SK-N-SH (cell line): ENCODE data around the gene CAMK2D. TPM values are rescaled to one million over a fixed set of nuclear protein-coding genes. Genes with fewer than 3 reads are reported as not detected.

ENCODE experiments used
- CTCF ChIA-PET: fragments of 300-600, 350-600 bp; formaldehyde crosslinking; extraction: SDS; loops from one replicate; lab custom pipeline; 2021; lab: Yijun Ruan, JAX
- POLR2A ChIA-PET: fragments of 350-600 bp; sonication (Branson Sonifier 250); formaldehyde crosslinking; extraction: SDS; loops from one replicate; lab custom pipeline; 2020; ENCODE audit warnings: antibody characterized with exemption, inconsistent platforms; lab: Yijun Ruan, JAX
- DNase-seq: peaks from one replicate; pipeline ENCODE4 v3.0.0; 2012
- H2AFZ ChIP-seq: fragments of 200-600 bp; sonication (generic); 2 replicates; pipeline ENCODE4 v1.8.1; 2016; ENCODE audit warnings: antibody characterized with exemption, mild to moderate bottlenecking, low read depth
- H3F3A ChIP-seq: fragments of 200-600 bp; sonication (generic); replicated peaks from 2 replicates; pipeline ENCODE3; 2016; ENCODE audit warnings: antibody characterized with exemption, mild to moderate bottlenecking; ENCODE audit not compliant: insufficient read depth
- H3K27ac ChIP-seq, 2 experiments: fragments of 200-500 bp in 1 of 2; fragments of 200-600 bp in 1 of 2; sonication (Bioruptor generic) in 1 of 2; sonication (generic), shearing (Covaris generic) in 1 of 2; 2 replicates each; pipeline versions ENCODE4 v1.5.1 to v1.6.1; 2014 to 2016; ENCODE audit warnings: low read depth in 2 of 2, inconsistent platforms in 1 of 2, low read length in 1 of 2, mild to moderate bottlenecking in 1 of 2, mixed read lengths in 1 of 2
- H3K27me3 ChIP-seq: fragments of 200-600 bp; sonication (generic), shearing (Covaris generic); 2 replicates; pipeline ENCODE4 v1.6.1; 2016; ENCODE audit warnings: mixed run types; ENCODE audit not compliant: insufficient read depth
- H3K36me3 ChIP-seq, 2 experiments: fragments of 200-500 bp in 1 of 2; fragments of 200-600 bp in 1 of 2; sonication (Bioruptor generic) in 1 of 2; sonication (generic) in 1 of 2; replicated peaks in 1 of 2; 2 replicates each; pipeline versions ENCODE3 to v1.5.1; 2014 to 2016; ENCODE audit warnings: low read length in 1 of 2, mild to moderate bottlenecking in 1 of 2; ENCODE audit not compliant: insufficient read depth in 2 of 2, control insufficient read depth in 1 of 2
- H3K4me1 ChIP-seq, 2 experiments: fragments of 200-500 bp in 1 of 2; fragments of 200-600 bp in 1 of 2; sonication (Bioruptor generic) in 1 of 2; sonication (generic), shearing (Covaris generic) in 1 of 2; 2 replicates each; pipeline versions ENCODE4 v1.5.1 to v1.6.1; 2014 to 2016; ENCODE audit warnings: low read depth in 1 of 2, low read length in 1 of 2, mixed run types in 1 of 2; ENCODE audit not compliant: insufficient read depth in 2 of 2, control insufficient read depth in 1 of 2
- H3K4me2 ChIP-seq: fragments of 200-600 bp; sonication (generic), shearing (Covaris generic); 2 replicates; pipeline ENCODE4 v1.6.1; 2017; ENCODE audit warnings: mixed run types
- H3K4me3 ChIP-seq, 2 experiments: fragments of 200-500 bp in 1 of 2; fragments of 200-600 bp in 1 of 2; sonication (Bioruptor generic) in 1 of 2; sonication (generic), shearing (Covaris generic) in 1 of 2; 2 replicates each; pipeline versions ENCODE4 v1.5.1 to v1.8.1; 2014 to 2016; ENCODE audit warnings: low read depth in 2 of 2, inconsistent platforms in 1 of 2, low read length in 1 of 2, mild to moderate bottlenecking in 1 of 2, mixed read lengths in 1 of 2, moderate library complexity in 1 of 2
- H3K79me2 ChIP-seq: fragments of 200-600 bp; sonication (generic); 2 replicates; pipeline ENCODE4 v1.8.1; 2017; ENCODE audit warnings: mild to moderate bottlenecking; ENCODE audit not compliant: insufficient read depth
- H3K9ac ChIP-seq: fragments of 200-600 bp; sonication (generic); 2 replicates; pipeline ENCODE4 v1.6.1; 2017; ENCODE audit warnings: mixed run types
- H3K9me2 ChIP-seq: fragments of 200-600 bp; sonication (generic); 2 replicates; pipeline ENCODE4 v1.6.1; 2017; ENCODE audit warnings: mixed run types
- H3K9me3 ChIP-seq: fragments of 200-600 bp; sonication (generic); 2 replicates; pipeline ENCODE4 v1.6.1; 2017; ENCODE audit warnings: mixed run types, mild to moderate bottlenecking, moderate library complexity
- H4K20me1 ChIP-seq: fragments of 200-600 bp; sonication (generic); 2 replicates; pipeline ENCODE4 v1.6.1; 2017; ENCODE audit warnings: mild to moderate bottlenecking, mixed run types; ENCODE audit not compliant: insufficient read depth
- CHD2 ChIP-seq: fragments of 150-350 bp; IDR thresholded peaks from 2 replicates; pipeline ENCODE4 v1.6.1; 2018; ENCODE audit warnings: low read length; ENCODE audit not compliant: partially characterized antibody
- CTCF ChIP-seq: fragments of 200-600 bp; sonication (generic); IDR thresholded peaks from 2 replicates; pipeline ENCODE4 v1.6.1; 2017; ENCODE audit warnings: antibody characterized with exemption, mild to moderate bottlenecking, moderate library complexity
- ELF1 ChIP-seq: IDR thresholded peaks from 2 replicates; pipeline ENCODE4 v1.4.0; 2012
- EP300 ChIP-seq, 2 experiments: IDR thresholded peaks; 2 replicates each; pipeline versions ENCODE4 v1.4.0 to v1.6.1; 2012; ENCODE audit warnings: borderline replicate concordance in 1 of 2, low read depth in 1 of 2, low read length in 1 of 2
- EZH2phosphoT487 ChIP-seq: fragments of 200-600 bp; sonication (generic); IDR thresholded peaks from 2 replicates; pipeline ENCODE4 v1.6.1; 2017; ENCODE audit warnings: low read depth, mixed run types, mild to moderate bottlenecking, antibody characterized with exemption, moderate library complexity, borderline replicate concordance
- FOXJ3 ChIP-seq: sonication (generic); formaldehyde crosslinking; IDR thresholded peaks from 2 replicates; pipeline ENCODE4 v1.5.1; 2020; ENCODE audit warnings: mild to moderate bottlenecking, missing genetic modification reagents
- NRF1 ChIP-seq: IDR thresholded peaks from 2 replicates; pipeline ENCODE4 v1.6.1; 2012; ENCODE audit warnings: low read depth, mild to moderate bottlenecking, low read length
- POLR2AphosphoS5 ChIP-seq: IDR thresholded peaks from 2 replicates; pipeline ENCODE4 v1.6.1; 2012; ENCODE audit warnings: low read depth, low read length
- RAD21 ChIP-seq: IDR thresholded peaks from 2 replicates; pipeline ENCODE4 v1.6.1; 2012; ENCODE audit warnings: mild to moderate bottlenecking, low read length
- REST ChIP-seq: IDR thresholded peaks from 2 replicates; pipeline ENCODE4 v1.6.1; 2012; ENCODE audit warnings: mild to moderate bottlenecking, low read depth, low read length, moderate library complexity
- RFX5 ChIP-seq: IDR thresholded peaks from 2 replicates; pipeline ENCODE4 v1.6.1; 2012; ENCODE audit warnings: mild to moderate bottlenecking, improper control_type of control experiment, low read length
- SMC3 ChIP-seq: IDR thresholded peaks from 2 replicates; pipeline ENCODE4 v1.6.1; 2012; ENCODE audit warnings: low read depth, low read length, improper control_type of control experiment
- TCF12 ChIP-seq: IDR thresholded peaks from 2 replicates; pipeline ENCODE4 v1.4.0; 2012
- USF2 ChIP-seq: fragments of 150-350 bp; IDR thresholded peaks from 2 replicates; pipeline ENCODE4 v1.6.1; 2017; ENCODE audit warnings: antibody characterized with exemption, low read length, low read depth, borderline replicate concordance
- WGBS: methylation state at CpG from one replicate; pipeline ENCODE4 v1.1.6; 2017; ENCODE audit warnings: low lambda C conversion rate; 5-methylcytosine and 5-hydroxymethylcytosine counted together
- polyA plus RNA-seq, 3 experiments: library from polyadenylated mRNA; depleted of rRNA; stranded (reverse); fragments of >200 nt; gene quantifications; 2 replicates each; pipeline ENCODE4 v1.2.3, GENCODE V29; 2012
- TF ChIP-seq, protein P1 (sequence below): IDR thresholded peaks from 2 replicates; pipeline ENCODE4 v1.4.0; 2012; ENCODE audit warnings: low read depth, borderline replicate concordance

Gene CAMK2D
- polyA plus RNA-seq, 1 of the 3 experiments (the other 2 are of a cell fraction) = 17.0 TPM

GRCh38 chr4:113781439-113782040 lies 20.0 kb upstream of the CAMK2D start:
- Histone ChIP-seq H3K9ac (no peak overlapping the region), H3K9me2 (no peaks in the 10 kb centered on the region), H3K4me2 (no peak overlapping the region), H3F3A (peaks cover 9% of the 10 kb centered on the region), H3K4me3 (no peak overlapping the region), H3K27me3 (no peaks in the 10 kb centered on the region), H3K36me3 (no peaks in the 10 kb centered on the region), H2AFZ (no peak overlapping the region; the same call in 1 of the 2 replicates), H3K79me2 (no peaks in the 10 kb centered on the region), H3K4me1 (peaks cover 0 to 12% of the 10 kb centered on the region in 2 experiments; a peak in 1 of 4 replicates), H3K9me3 (no peaks in the 10 kb centered on the region), H3K27ac (no peak overlapping the region), H4K20me1 (no peaks in the 10 kb centered on the region)
- peak; percentile 33 for DNase-seq
- CTCF ChIA-PET = interaction anchor here (1.0 to 1.2 kb wide), 2 partner anchors 9 to 596 kb away, joined by 5 read pairs; no protein-coding TSS in a partner anchor
- TF ChIP-seq RFX5 = no peak
- peak; percentile 81 for TF ChIP-seq CTCF
- TF ChIP-seq CHD2 = no peak
- TF ChIP-seq ELF1 = no peak
- TF ChIP-seq SMC3 = peak; percentile 50
- TF ChIP-seq RAD21 = peak; percentile 58
- TF ChIP-seq, all 33 proteins: peak for 3
- POLR2A ChIA-PET = no interaction called here
- 16% methylated on average over 2 of the region's 2 CpGs for WGBS

DNA sequence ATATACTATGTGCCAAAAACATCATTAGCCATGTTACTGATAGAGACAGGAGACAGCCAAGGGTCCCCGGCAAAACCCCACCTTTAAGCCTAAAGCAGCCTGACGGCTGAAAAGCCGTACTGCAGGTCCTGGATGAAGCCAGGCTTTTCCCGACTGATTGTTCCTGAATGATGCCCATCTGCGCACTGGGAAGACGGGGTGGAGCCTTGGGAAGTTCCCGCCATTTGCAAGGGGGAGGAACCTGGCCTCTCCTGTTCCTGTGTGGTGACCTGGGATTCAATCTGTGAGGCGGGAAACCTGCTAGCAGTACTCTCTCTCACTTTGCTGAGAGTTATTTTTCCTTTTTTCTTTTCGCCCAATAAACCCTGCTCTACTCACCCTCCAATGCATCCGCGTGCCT lies 15.1 kb upstream of the CAMK2D start:
- Histone ChIP-seq H3K36me3 (no peaks in the 10 kb centered on the region), H3K27me3 (no peaks in the 10 kb centered on the region), H3K9me2 (no peaks in the 10 kb centered on the region), H4K20me1 (no peaks in the 10 kb centered on the region), H3K4me2 (no peak overlapping the region), H3K9ac (no peak overlapping the region), H3K79me2 (no peaks in the 10 kb centered on the region), H3F3A (no peaks in the 10 kb centered on the region), H3K4me1 (no peaks in the 10 kb centered on the region), H3K9me3 (no peaks in the 10 kb centered on the region), H2AFZ (no peak overlapping the region), H3K4me3 (no peak overlapping the region), H3K27ac (no peak overlapping the region)
- TF ChIP-seq, protein P1, sequence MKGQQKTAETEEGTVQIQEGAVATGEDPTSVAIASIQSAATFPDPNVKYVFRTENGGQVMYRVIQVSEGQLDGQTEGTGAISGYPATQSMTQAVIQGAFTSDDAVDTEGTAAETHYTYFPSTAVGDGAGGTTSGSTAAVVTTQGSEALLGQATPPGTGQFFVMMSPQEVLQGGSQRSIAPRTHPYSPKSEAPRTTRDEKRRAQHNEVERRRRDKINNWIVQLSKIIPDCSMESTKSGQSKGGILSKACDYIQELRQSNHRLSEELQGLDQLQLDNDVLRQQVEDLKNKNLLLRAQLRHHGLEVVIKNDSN = no peak
- TF ChIP-seq USF2 (no peak), ELF1 (no peak), EZH2phosphoT487 (no peak), EP300 (IDR thresholded peaks at IDR 0.05; ENCODE audit: borderline replicate concordance in 1 of 2, low read depth in 1 of 2, low read length in 1 of 2) (no peak), NRF1 (no peak), REST (no peak), POLR2AphosphoS5 (no peak), RAD21 (no peak), FOXJ3 (CRISPR knock-in tag) (no peak), TCF12 (no peak)
- no peak for DNase-seq
- 90% methylated on average over 11 of the region's 11 CpGs for WGBS
- ChIA-PET CTCF (interaction anchor here (0.7 to 1.2 kb wide), 3 partner anchors 22 to 606 kb away, joined by 3 to 4 read pairs (median 4); no protein-coding TSS in a partner anchor), POLR2A (no interaction called here)
